Nephron progenitor cell (in vitro differentiated cells): Measurements from ENCODE around the gene FLRT1.

Experiments
- DNase-seq: peaks from one replicate; pipeline ENCODE4 v3.0.0; 2021
- H3K27ac Mint-ChIP-seq: 2 replicates; pipeline ENCODE4 v1.8.0; 2021; ENCODE audit warnings: mild to moderate bottlenecking, moderate library complexity, mixed read lengths
- H3K27me3 Mint-ChIP-seq: 2 replicates; pipeline ENCODE4 v1.8.0; 2021; ENCODE audit warnings: mild to moderate bottlenecking, low read depth, mixed read lengths; ENCODE audit not compliant: poor library complexity
- H3K36me3 Mint-ChIP-seq: 2 replicates; pipeline ENCODE4 v1.8.0; 2021; ENCODE audit warnings: low read depth, mixed read lengths
- H3K4me1 Mint-ChIP-seq: 2 replicates; pipeline ENCODE4 v1.8.0; 2021; ENCODE audit warnings: mixed read lengths
- H3K4me3 Mint-ChIP-seq: 2 replicates; pipeline ENCODE4 v1.8.0; 2021; ENCODE audit warnings: mild to moderate bottlenecking, moderate library complexity, mixed read lengths
- H3K9me3 Mint-ChIP-seq: 2 replicates; pipeline ENCODE4 v1.8.0; 2021; ENCODE audit warnings: mild to moderate bottlenecking, moderate library complexity, mixed read lengths
- TF ChIP-seq, protein P1 (sequence below): fragments of 200-600 bp; sonication (generic); IDR thresholded peaks from 2 replicates; pipeline ENCODE4 v1.5.0; 2021; ENCODE audit warnings: antibody characterized with exemption

The FLRT1 gene

DNA sequence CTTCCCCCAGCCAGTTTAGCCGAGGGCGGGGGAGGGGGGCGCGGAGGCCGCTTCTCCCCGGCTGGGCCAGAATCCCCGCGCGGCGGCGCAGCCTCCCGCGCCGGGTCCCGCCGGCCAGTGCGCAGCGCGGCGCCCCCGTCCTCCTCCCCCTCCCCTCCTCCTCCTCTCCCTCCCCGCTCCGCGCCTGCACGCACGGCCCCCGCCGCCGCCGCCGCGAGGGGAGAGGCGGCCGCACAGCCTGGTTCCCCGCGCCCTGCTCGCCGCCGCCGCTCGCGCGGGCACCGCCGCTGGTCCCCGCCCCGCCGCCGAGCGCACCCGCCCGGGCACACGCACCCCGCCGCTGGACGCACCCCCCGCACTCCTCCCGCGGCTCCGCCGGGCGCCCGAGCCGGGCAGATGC, at the start of gene FLRT1:
TSS of gene FLRT1 (plus strand) at position 356 of the 400 bp plus-strand sequence. CDS start 80,337 bp downstream, outside the sequence.
- H3K4me1 Mint-ChIP-seq: peaks cover 23% of the 10 kb centered on the region
- H3K4me3 Mint-ChIP-seq: peak within 1 kb of the TSS; percentile 84
- TF ChIP-seq, protein P1, sequence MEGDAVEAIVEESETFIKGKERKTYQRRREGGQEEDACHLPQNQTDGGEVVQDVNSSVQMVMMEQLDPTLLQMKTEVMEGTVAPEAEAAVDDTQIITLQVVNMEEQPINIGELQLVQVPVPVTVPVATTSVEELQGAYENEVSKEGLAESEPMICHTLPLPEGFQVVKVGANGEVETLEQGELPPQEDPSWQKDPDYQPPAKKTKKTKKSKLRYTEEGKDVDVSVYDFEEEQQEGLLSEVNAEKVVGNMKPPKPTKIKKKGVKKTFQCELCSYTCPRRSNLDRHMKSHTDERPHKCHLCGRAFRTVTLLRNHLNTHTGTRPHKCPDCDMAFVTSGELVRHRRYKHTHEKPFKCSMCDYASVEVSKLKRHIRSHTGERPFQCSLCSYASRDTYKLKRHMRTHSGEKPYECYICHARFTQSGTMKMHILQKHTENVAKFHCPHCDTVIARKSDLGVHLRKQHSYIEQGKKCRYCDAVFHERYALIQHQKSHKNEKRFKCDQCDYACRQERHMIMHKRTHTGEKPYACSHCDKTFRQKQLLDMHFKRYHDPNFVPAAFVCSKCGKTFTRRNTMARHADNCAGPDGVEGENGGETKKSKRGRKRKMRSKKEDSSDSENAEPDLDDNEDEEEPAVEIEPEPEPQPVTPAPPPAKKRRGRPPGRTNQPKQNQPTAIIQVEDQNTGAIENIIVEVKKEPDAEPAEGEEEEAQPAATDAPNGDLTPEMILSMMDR: no peak
- no peaks in the 10 kb centered on the region for H3K9me3 Mint-ChIP-seq
- H3K36me3 Mint-ChIP-seq: no peaks in the 10 kb centered on the region
- peaks cover 86% of the 10 kb centered on the region for H3K27me3 Mint-ChIP-seq
- DNase-seq: peak; percentile 45
- no peak within 1 kb of the TSS for H3K27ac Mint-ChIP-seq

DNA sequence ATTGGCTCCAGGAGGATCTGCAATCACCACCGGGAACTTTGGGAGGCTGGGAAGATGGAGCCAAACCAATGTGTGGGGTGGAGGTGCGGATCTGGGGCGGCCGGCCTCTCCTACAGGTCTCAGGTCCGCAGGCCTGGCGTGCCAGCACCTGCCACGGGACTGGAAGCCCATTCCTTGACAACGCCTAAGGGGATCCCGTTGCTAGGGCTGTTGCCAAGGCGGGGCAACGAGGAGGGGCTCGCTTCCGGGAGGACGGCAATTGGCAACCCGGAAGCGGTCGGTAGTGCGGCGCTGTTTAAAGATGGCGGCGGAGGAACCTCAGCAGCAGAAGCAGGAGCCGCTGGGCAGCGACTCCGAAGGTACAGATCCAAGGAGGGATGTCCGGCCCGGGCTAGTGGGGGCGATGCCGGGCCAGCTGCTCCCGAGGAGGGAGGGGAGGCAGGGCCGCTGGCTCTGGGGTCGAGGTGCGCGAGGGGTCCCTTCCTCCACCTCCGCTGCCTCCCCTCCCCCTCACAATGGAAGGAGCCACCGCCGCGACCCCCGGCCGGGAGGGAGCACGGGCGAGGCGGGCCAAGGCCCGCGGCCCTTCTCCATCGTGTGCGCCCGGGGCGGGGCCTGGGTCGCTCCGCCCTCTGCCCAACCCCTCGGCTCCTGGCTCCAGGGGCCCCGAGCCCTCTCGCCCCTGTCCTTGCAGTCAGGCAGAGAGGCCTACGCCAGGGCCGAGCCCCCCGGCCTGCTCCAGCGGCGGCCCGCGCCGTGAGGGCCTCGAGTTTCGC, 49.4 kb upstream of the FLRT1 start, which contains the start of gene OTUB1:
TSS of gene OTUB1 (plus strand) at position 283 of the 776 bp plus-strand sequence. CDS start at position 302, 19 bp downstream.
- peak within 1 kb of the TSS; percentile 97 for H3K27ac Mint-ChIP-seq
- peaks cover 5% of the 10 kb centered on the region for H3K27me3 Mint-ChIP-seq
- H3K4me3 Mint-ChIP-seq: peak within 1 kb of the TSS; percentile 94
- peaks cover 29% of the 10 kb centered on the region for H3K36me3 Mint-ChIP-seq
- H3K9me3 Mint-ChIP-seq: no peaks in the 10 kb centered on the region
- H3K4me1 Mint-ChIP-seq: peaks cover 30% of the 10 kb centered on the region
- peak; percentile 91 for DNase-seq
- TF ChIP-seq, protein P1: no peak

- H3K27ac Mint-ChIP-seq: peak overlapping the region; percentile 89
- H3K9me3 Mint-ChIP-seq: no peaks in the 10 kb centered on the region
- H3K27me3 Mint-ChIP-seq: peaks cover 5% of the 10 kb centered on the region
- H3K4me3 Mint-ChIP-seq: peak overlapping the region; percentile 85
- TF ChIP-seq, protein P1: no peak
- DNase-seq: no peak
- peaks cover 36% of the 10 kb centered on the region for H3K36me3 Mint-ChIP-seq
- peaks cover 29% of the 10 kb centered on the region for H3K4me1 Mint-ChIP-seq
These were observed 48.7 kb upstream of the FLRT1 start for GRCh38 chr11:63986932-63987513.

GRCh38 chr11:63991558-63991957, 44.2 kb upstream of the FLRT1 start:
- Mint-ChIP-seq H3K9me3 (no peaks in the 10 kb centered on the region), H3K27ac (no peak overlapping the region), H3K4me3 (no peak overlapping the region), H3K36me3 (peaks cover 54% of the 10 kb centered on the region), H3K27me3 (no peaks in the 10 kb centered on the region), H3K4me1 (peaks cover 23% of the 10 kb centered on the region)
- DNase-seq: no peak
- TF ChIP-seq, protein P1: no peak

GRCh38 chr11:63993100-63993499, 42.6 kb upstream of the FLRT1 start:
- TF ChIP-seq, protein P1: no peak
- Mint-ChIP-seq H3K9me3 (no peaks in the 10 kb centered on the region), H3K27ac (no peak overlapping the region), H3K4me3 (no peak overlapping the region), H3K4me1 (peaks cover 19% of the 10 kb centered on the region), H3K27me3 (no peaks in the 10 kb centered on the region), H3K36me3 (peaks cover 64% of the 10 kb centered on the region)
- DNase-seq: no peak
